IMR-90 (cell line): ENCODE measurements around the gene ADGRB3.

ENCODE experiments used
- CHD1 ChIP-seq: IDR thresholded peaks from 2 replicates; pipeline ENCODE4 v1.6.1; 2012; ENCODE audit warnings: low read depth, low read length, improper control_type of control experiment
- FOS ChIP-seq: fragments of 150-350 bp; IDR thresholded peaks from 2 replicates; pipeline ENCODE4 v1.6.1; 2016; ENCODE audit warnings: low read depth, low read length
- POLR2A ChIP-seq: IDR thresholded peaks from 2 replicates; pipeline ENCODE4 v1.6.1; 2012; ENCODE audit warnings: mild to moderate bottlenecking, low read depth, low read length
- RAD21 ChIP-seq: IDR thresholded peaks from 2 replicates; pipeline ENCODE4 v1.6.1; 2012; ENCODE audit warnings: low read length, improper control_type of control experiment
- RCOR1 ChIP-seq: IDR thresholded peaks from 2 replicates; pipeline ENCODE4 v1.6.1; 2012; ENCODE audit warnings: mild to moderate bottlenecking, low read length, improper control_type of control experiment; ENCODE audit not compliant: insufficient replicate concordance
- SMC3 ChIP-seq: fragments of 150-350 bp; IDR thresholded peaks from 2 replicates; pipeline ENCODE4 v1.6.1; 2016; ENCODE audit warnings: low read depth, mild to moderate bottlenecking, antibody characterized with exemption, low read length, moderate library complexity
- TF ChIP-seq, protein P1 (sequence below): conservative IDR thresholded peaks from 2 replicates; pipeline ENCODE4 v1.5.1; 2012; ENCODE audit warnings: mild to moderate bottlenecking, low read depth, low read length, improper control_type of control experiment
- TF ChIP-seq, protein P2 (sequence below): fragments of 150-350 bp; IDR thresholded peaks from 2 replicates; pipeline ENCODE4 v1.6.1; 2017; ENCODE audit warnings: mild to moderate bottlenecking, antibody characterized with exemption, low read length, low read depth

DNA sequence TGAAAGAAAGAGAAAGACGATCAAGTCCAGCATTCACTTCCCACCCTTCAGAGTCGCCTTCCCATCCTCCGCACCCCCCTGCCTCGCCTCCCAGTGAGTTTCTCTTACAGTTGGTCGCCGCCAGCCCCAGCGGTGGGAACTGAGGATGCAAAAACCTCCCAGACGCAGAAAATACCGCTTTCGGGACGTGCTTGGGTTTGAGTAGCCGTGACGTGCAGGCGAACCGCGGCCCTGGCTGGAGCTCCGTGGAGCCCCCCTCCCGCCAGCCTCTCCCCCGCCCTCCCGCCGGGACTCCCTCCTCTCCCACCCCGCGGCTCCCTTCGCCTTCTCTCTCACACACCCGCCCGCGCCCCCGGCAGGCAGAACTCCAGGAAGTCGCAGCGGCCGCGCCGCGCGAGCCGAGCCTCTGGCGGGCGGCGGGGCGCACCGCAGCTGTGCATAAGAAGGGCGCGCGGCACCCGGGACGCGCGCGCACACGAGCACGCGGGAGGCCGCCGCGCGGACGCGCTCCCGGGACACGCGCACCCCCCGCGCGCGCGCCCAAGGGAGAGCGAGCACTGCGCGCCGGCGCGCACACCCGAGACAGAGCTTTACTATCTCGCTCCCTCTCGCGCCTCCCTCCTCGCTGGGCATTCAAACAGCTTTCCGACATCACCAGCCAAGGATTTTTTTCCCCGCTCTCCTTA lies at the start of gene ADGRB3:
- TF ChIP-seq, protein P1, sequence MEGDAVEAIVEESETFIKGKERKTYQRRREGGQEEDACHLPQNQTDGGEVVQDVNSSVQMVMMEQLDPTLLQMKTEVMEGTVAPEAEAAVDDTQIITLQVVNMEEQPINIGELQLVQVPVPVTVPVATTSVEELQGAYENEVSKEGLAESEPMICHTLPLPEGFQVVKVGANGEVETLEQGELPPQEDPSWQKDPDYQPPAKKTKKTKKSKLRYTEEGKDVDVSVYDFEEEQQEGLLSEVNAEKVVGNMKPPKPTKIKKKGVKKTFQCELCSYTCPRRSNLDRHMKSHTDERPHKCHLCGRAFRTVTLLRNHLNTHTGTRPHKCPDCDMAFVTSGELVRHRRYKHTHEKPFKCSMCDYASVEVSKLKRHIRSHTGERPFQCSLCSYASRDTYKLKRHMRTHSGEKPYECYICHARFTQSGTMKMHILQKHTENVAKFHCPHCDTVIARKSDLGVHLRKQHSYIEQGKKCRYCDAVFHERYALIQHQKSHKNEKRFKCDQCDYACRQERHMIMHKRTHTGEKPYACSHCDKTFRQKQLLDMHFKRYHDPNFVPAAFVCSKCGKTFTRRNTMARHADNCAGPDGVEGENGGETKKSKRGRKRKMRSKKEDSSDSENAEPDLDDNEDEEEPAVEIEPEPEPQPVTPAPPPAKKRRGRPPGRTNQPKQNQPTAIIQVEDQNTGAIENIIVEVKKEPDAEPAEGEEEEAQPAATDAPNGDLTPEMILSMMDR: no peak
- TF ChIP-seq, protein P2, sequence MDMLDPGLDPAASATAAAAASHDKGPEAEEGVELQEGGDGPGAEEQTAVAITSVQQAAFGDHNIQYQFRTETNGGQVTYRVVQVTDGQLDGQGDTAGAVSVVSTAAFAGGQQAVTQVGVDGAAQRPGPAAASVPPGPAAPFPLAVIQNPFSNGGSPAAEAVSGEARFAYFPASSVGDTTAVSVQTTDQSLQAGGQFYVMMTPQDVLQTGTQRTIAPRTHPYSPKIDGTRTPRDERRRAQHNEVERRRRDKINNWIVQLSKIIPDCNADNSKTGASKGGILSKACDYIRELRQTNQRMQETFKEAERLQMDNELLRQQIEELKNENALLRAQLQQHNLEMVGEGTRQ: no peak
- TF ChIP-seq POLR2A (no peak), SMC3 (no peak), CHD1 (no peak), FOS (no peak), RAD21 (no peak), RCOR1 (no peak)
